ENCODE measurements around the gene FXYD6. TPM values are rescaled to one million over a fixed set of nuclear protein-coding genes. Genes with fewer than 3 reads are reported as not detected.
"Not testable (repeated sequence)": the region's sequence is repeated elsewhere in the genome, so short reads cannot be mapped to it uniquely, and the experiment has no call there.

The FXYD6 gene
- total and polyA plus RNA-seq, 7 donors: 10.8 to 27.9 (median 14.0) TPM

DNA sequence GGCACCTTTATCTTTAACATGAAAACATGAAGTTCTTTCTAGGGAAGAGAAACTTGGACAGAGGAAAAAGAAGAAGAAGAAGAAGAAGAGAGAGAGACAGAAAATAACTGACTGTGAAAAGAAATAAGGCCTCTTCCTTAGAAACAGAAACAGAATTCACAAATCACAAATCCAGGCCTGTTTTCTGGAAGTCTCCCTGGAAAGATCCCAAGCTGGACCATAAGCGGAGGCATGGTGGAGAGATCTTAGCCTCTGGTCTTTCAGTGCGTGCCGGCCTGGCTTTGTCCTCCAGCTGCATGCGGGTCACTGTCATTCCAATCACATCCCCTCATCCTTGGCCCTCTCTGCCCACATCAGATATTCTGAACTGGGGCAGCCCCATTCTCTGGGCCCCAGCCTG is 6.9 kb downstream of the FXYD6 start:
- ATAC-seq (no peak), DNase-seq (no peak)
- intact Hi-C loops (cut with DNase I): no loop called here
- Histone ChIP-seq H3K4me1 (no peaks in the 10 kb centered on the region), H3K4me3 (no peak overlapping the region), H3K36me3 (ENCODE audit: insufficient read depth in 1 of 2, low read depth in 1 of 2) (no peaks in the 10 kb centered on the region), H3K9me3 (no peaks in the 10 kb centered on the region), H3K27ac (no peak overlapping the region), H3K27me3 (ENCODE audit: insufficient read depth in 3 of 3, low read length in 2 of 3) (peaks cover 0 to 43% (median 9%) of the 10 kb centered on the region in 3 donors)
- TF ChIP-seq, protein P1, sequence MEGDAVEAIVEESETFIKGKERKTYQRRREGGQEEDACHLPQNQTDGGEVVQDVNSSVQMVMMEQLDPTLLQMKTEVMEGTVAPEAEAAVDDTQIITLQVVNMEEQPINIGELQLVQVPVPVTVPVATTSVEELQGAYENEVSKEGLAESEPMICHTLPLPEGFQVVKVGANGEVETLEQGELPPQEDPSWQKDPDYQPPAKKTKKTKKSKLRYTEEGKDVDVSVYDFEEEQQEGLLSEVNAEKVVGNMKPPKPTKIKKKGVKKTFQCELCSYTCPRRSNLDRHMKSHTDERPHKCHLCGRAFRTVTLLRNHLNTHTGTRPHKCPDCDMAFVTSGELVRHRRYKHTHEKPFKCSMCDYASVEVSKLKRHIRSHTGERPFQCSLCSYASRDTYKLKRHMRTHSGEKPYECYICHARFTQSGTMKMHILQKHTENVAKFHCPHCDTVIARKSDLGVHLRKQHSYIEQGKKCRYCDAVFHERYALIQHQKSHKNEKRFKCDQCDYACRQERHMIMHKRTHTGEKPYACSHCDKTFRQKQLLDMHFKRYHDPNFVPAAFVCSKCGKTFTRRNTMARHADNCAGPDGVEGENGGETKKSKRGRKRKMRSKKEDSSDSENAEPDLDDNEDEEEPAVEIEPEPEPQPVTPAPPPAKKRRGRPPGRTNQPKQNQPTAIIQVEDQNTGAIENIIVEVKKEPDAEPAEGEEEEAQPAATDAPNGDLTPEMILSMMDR (IDR thresholded peaks at IDR 0.05): no peak
- 41 to 45% (median 42%) methylated on average over 4 of the region's 4 CpGs for WGBS, 3 donors

DNA sequence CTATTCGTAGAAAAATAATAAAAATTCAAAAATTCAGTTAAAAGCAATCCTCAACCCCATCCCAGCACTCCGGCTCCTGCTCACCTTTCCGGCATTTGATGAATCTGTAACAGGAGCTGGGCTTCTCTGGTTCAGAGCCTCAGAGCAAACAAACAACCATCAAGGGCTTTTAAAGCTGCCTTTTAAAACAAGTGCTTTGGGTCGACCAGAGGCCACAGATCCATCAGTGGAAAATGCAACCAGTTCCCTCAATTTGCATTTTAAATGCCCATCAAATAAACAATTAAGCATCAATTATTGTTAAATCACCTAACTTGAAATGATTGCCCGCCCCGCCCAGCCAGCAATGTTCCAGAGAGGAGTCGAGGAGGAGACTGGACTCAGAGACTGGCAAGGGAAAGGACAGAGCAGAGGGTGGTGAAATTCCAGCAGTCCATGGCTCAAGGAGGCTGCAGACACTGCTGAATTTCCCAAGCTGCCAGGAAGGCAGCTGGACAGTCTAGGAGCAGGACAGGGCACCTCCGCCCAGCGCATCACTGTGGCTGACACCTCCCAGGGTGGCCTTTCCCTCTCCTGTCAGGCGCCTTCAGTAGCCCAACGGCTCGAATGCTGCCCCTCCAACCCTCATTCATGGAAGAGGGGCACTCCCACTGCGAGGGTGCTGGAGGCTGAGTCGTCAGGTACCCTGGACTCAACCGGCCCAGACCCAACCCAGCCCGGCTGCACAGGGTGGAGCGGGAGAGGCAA is 7.5 kb downstream of the FXYD6 start:
- intact Hi-C loops (cut with DNase I): no loop called here
- H3K9me3 ChIP-seq: no peaks in the 10 kb centered on the region
- H3K27me3 ChIP-seq (ENCODE audit: insufficient read depth in 3 of 3, low read length in 2 of 3): peaks cover 0 to 38% (median 8%) of the 10 kb centered on the region in 3 donors
- H3K4me3 ChIP-seq: no peak overlapping the region
- ATAC-seq: no peak
- H3K36me3 ChIP-seq (ENCODE audit: insufficient read depth in 1 of 2, low read depth in 1 of 2): no peaks in the 10 kb centered on the region
- WGBS, 3 donors: 71 to 78% (median 76%) methylated on average over 17 of the region's 17 CpGs
- no peak for DNase-seq
- H3K4me1 ChIP-seq: no peaks in the 10 kb centered on the region
- TF ChIP-seq, protein P1 (IDR thresholded peaks at IDR 0.05): no peak
- no peak overlapping the region for H3K27ac ChIP-seq

DNA sequence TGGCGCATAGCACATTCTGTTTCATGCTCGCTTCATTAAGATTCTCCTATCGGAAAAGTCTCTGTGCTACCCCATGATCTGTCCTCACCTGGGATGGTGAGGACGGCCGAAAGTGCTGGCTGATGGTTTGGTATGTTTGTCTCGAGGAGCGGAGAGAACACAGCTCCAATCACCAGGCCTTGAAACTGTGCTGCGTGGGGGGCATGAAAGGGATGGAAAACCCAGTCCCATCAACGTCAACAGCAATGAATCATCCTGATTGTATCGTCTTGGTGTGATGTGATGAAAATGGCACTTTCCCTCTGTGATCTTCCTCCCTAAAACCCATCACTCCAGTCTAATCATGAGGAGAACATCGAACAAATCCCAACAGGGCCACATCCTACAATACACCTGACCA is 8.4 kb downstream of the FXYD6 start:
- H3K27ac ChIP-seq: no peak overlapping the region
- no peaks in the 10 kb centered on the region for H3K36me3 ChIP-seq (ENCODE audit: insufficient read depth in 1 of 2, low read depth in 1 of 2)
- ATAC-seq (no peak), DNase-seq (no peak)
- intact Hi-C loops (cut with DNase I): no loop called here
- TF ChIP-seq, protein P1 (IDR thresholded peaks at IDR 0.05): no peak
- H3K9me3 ChIP-seq: no peaks in the 10 kb centered on the region
- H3K4me1 ChIP-seq: no peaks in the 10 kb centered on the region
- H3K27me3 ChIP-seq (ENCODE audit: insufficient read depth in 3 of 3, low read length in 2 of 3): peaks cover 0 to 36% (median 8%) of the 10 kb centered on the region in 3 donors
- no peak overlapping the region for H3K4me3 ChIP-seq
- 82 to 87% (median 84%) methylated on average over 11 of the region's 11 CpGs for WGBS, 3 donors

DNA sequence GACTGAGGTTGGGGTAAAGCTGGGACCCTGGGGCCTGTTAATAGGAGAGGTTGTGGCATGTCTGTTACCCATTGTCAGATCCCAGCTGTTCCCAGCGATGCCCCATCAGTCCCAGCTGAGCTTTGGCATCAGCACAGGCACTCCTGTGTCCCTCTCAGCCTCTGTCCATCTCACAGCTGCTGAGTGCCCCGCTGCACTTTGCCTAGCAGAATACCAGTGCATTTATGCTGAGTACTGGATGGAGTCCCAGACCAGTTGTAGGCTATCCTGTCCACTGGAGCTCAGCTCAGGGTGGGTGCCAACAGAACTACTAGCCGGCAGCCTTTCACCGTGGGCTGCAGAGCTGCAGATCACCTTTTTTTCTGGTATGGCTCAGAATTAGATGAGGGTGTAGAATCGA is 9.9 kb downstream of the FXYD6 start:
- 23 to 38% (median 26%) methylated on average over 5 of the region's 5 CpGs for WGBS, 3 donors
- TF ChIP-seq, protein P1 (IDR thresholded peaks at IDR 0.05): no peak
- H3K4me3 ChIP-seq: no peak overlapping the region
- H3K36me3 ChIP-seq (ENCODE audit: insufficient read depth in 1 of 2, low read depth in 1 of 2): no peaks in the 10 kb centered on the region
- DNase-seq: no peak
- peak in 1 of 4 donors; percentile 20 for ATAC-seq
- no peaks in the 10 kb centered on the region for H3K9me3 ChIP-seq
- intact Hi-C loops (cut with DNase I): no loop called here
- H3K27me3 ChIP-seq (ENCODE audit: insufficient read depth in 3 of 3, low read length in 2 of 3): peaks cover 0 to 22% (median 3%) of the 10 kb centered on the region in 3 donors
- no peaks in the 10 kb centered on the region for H3K4me1 ChIP-seq
- no peak overlapping the region for H3K27ac ChIP-seq

DNA sequence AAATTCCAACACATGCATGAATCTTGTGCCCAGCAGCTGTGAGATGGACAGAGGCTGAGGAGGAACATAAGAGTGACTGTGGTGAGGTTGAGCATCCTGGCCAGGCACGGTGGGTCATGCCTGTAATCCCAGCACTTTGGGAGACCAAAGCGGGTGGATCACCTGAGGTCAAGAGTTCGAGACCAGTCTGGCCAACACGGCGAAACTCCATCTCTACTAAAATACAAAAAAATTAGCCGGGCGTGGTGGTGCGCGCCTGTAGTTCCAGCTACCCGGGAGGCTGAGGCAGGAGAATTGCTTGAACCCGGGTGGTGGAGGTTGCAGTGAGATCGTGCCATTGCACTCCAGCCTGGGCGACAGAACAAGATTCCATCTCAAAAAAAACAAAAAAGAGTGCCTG is 10.9 kb downstream of the FXYD6 start:
- H3K27ac ChIP-seq; ATAC-seq; DNase-seq; H3K4me3 ChIP-seq; H3K36me3 ChIP-seq (ENCODE audit: insufficient read depth in 1 of 2, low read depth in 1 of 2); H3K4me1 ChIP-seq; H3K9me3 ChIP-seq; intact Hi-C loops (cut with DNase I): not testable (repeated sequence)
- WGBS, 3 donors: 93 to 97% (median 95%) methylated on average over 13 of the region's 13 CpGs
- peaks cover 0 to 14% (median 3%) of the 10 kb centered on the region in 3 donors for H3K27me3 ChIP-seq (ENCODE audit: insufficient read depth in 3 of 3, low read length in 2 of 3)

All from psoas muscle (tissue), 8 donors.